WI38 (cell line): ENCODE data around the gene COMT.

Source experiments
- H3K4me3 ChIP-seq: 2 replicates; pipeline ENCODE4 v1.5.1; 2011; ENCODE audit warnings: low read depth, mild to moderate bottlenecking, control low read depth, low read length
- CTCF ChIP-seq: IDR thresholded peaks from 2 replicates; pipeline ENCODE4 v1.5.1; 2012; ENCODE audit warnings: low read depth, mild to moderate bottlenecking, control low read depth, low read length

The COMT gene

GRCh38 chr22:19995611-19996339, 54.2 kb downstream of the COMT start:
- H3K4me3 ChIP-seq: no peak overlapping the region
- TF ChIP-seq CTCF: no peak

GRCh38 chr22:19996694-19997384, 55.3 kb downstream of the COMT start:
- no peak overlapping the region for H3K4me3 ChIP-seq
- no peak for TF ChIP-seq CTCF

DNA sequence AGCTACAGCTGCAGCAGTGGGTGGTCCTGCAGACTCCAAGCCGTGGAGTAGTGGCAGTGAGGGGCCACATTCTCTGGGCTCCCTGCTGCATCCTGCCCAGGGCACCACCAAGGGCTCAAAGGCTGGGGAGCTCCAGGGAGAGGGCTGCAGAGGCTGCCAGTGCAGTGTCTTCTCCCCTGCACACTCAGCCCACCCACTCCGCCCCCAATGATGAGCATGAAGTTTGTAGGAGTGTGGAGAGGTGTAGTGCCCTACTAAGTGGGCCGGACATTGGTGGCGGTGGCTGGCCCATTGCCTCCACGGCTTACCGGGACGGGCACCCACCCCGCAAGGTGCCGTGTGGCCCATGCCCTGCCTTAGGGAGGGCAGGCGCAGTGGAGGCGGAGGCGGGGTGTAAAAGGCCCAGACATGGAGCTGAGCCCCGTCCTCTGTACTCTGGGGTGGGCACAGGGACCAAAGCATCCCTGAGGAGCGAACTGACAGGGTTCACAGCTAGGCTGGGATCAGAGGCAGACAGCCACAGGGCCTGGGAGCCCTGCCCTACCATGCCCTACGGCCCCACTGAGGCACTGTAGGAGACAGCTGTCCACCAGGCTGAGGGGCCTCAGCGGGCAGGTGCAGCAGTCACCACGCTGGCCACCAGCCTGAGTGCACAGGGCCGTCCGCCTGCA, 56.1 kb downstream of the COMT start:
- TF ChIP-seq CTCF: no peak

GRCh38 chr22:19998232-19998951, 56.8 kb downstream of the COMT start:
- no peak for TF ChIP-seq CTCF
- H3K4me3 ChIP-seq: no peak overlapping the region

More for the DNA sequence above, 56.1 kb downstream of the COMT start:
- H3K4me3 ChIP-seq: no peak overlapping the region

- H3K4me3 ChIP-seq: no peak overlapping the region
- no peak for TF ChIP-seq CTCF
Measured at GRCh38 chr22:19998991-19999820, 57.6 kb downstream of the COMT start.

DNA sequence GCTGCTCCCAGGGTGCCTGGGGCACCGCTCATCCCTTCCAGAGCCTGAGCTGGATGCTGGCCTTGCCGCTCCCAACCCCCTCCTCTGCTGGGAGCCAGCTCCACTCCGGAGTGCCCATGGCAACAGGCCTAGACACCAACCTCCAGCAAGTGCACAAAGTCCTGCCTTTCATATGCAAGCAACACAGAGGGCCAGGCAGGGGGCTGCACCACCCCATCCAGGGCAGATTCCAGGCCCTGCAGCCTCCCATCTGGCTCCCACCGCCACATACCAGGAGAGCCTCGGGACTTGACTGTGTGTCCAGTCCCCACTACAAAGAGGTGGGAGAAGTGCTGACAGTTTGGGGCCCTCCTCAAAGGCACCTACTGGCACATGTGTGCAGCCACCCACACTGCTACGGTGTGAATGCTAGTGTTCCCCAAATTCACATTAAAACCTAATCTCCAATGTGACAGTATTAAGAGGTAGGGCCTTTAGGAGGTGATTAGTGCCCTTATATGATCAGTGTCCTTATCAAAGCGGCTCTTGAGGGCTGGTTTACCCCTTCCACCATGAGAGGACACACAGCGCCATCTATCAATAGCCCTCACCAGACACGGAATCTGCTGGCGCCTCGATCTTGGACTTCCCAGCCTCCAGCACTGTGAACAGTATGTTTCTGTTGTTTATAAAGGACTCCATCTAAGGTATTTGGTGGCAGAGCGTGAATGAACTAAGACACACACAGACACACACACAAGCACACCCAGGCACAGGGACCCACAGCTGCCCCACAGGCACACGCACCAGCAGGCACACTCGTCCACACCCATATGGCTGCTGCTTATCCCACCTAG, 58.9 kb downstream of the COMT start:
- no peak overlapping the region for H3K4me3 ChIP-seq
- no peak for TF ChIP-seq CTCF
